Measurements from ENCODE around the gene FCMR.
"Not testable (repeated sequence)": the region's sequence is repeated elsewhere in the genome, so short reads cannot be mapped to it uniquely, and the experiment has no call there.

FCMR gene

GRCh38 chr1:206867239-206867638 lies 54.5 kb downstream of the FCMR start:
- no peak for DNase-seq

DNA sequence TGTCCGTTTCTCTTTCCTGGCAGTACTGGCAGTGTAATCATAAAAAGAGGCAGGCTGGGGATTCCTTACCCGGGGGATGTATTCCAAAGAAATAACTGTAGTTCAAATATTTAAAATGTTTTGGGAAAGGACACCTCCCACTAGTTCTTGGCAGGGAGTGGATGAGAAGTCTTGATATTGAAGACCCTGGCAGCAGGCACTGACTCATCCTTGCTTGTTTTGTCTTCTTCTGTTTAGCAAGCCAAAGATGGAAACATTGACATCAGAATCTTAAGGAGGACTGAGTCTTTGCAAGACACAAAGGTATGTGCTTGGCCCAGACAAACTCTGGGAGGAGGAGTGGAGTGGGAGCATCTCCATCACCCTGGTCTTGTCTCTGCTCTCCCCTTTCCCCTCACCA lies 55.7 kb downstream of the FCMR start:
- no peak for DNase-seq

DNA sequence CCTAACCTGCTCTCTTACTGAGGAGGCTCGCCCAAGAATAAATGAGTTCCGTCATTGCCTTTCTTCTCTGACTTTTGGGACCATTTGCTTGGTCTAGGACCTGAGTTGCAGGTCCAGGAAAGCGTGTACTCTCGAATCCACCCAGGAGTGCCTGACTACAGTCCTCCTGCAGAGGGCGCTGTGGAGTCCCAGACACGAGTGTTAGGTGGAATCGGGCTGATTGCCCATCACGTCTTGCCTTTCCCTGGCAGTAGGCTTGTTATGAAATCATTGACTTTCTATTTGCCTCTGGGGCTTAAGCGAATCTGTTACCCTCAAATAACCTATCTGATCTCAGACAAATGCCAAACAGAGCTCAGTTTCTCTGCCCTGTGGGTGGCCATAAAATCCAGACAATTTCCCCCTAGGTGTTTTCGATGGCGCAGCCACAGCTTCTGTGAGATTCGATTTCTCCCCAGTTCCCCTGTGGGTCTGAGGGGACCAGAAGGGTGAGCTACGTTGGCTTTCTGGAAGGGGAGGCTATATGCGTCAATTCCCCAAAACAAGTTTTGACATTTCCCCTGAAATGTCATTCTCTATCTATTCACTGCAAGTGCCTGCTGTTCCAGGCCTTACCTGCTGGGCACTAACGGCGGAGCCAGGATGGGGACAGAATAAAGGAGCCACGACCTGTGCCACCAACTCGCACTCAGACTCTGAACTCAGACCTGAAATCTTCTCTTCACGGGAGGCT lies 56.6 kb downstream of the FCMR start, which contains the start of gene IL20:
TSS of gene IL20 (plus strand) at position 685 of the 733 bp plus-strand sequence. CDS start 230 bp downstream, outside the sequence.
- DNase-seq, result peak; percentile 95 to 96

GRCh38 chr1:206863266-206863665 lies 58.5 kb downstream of the FCMR start:
- no peak for DNase-seq

- DNase-seq, result no peak
Measured at GRCh38 chr1:206860165-206860564, 61.6 kb downstream of the FCMR start.

- DNase-seq, result no peak
Measured at GRCh38 chr1:206859082-206859521, 62.6 kb downstream of the FCMR start.

DNA sequence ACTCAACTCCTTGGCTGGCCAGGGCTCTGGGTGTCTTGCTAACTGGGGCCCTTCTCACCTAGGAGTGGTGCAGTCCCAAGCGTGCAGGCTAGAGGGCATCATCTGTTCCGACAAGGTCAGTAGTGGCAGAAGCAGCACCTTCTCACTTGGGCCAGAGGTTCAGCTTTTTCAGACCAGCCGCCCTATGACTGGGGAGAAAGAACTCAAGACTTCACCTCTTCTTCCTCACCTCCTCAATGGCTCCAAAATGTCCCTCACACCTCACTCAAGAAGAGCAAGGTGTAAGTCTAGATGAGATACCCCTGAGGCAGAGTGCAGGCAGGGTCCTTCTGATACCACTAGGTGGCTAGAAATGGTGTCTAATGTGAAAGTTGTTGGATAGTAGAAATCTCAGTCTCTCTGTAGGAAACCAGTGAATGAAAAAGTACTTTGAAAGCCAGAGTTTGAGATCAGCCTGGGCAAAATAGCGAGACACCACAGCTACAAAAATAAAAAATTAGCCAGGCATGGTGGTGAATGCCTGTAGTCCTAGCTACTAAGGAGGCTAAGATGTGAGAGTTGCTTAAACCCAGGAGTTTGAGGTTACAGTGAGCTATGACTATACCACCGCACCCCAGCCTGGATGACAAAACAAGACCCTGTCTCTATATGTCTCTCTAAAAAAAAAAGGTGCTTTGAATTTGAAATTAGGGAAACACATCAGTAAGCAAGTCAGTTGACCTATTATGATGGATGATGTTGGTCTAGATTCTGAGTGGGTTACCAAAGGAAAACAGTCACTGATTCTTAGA lies 64.9 kb downstream of the FCMR start:
- DNase-seq, result no peak

DNA sequence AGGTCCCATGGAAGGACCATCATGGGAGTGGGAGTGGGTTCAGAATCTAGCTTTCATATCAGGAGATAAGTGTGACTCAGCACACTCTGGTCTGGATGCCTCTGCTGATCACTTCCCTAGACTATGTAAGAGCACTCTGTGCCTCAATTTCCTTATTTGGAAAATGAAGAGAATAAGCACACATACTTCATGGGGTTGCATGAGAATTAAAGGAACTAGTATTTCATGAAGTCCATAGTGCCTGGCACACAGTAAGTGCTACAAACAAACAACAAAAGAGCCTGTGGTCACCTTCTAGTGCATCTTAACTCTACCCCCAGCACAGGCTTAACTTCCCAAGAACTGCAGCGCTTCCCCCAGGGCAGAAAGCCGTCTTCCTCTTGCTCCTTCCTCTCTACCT lies 65.9 kb downstream of the FCMR start:
- DNase-seq, result no peak

DNA sequence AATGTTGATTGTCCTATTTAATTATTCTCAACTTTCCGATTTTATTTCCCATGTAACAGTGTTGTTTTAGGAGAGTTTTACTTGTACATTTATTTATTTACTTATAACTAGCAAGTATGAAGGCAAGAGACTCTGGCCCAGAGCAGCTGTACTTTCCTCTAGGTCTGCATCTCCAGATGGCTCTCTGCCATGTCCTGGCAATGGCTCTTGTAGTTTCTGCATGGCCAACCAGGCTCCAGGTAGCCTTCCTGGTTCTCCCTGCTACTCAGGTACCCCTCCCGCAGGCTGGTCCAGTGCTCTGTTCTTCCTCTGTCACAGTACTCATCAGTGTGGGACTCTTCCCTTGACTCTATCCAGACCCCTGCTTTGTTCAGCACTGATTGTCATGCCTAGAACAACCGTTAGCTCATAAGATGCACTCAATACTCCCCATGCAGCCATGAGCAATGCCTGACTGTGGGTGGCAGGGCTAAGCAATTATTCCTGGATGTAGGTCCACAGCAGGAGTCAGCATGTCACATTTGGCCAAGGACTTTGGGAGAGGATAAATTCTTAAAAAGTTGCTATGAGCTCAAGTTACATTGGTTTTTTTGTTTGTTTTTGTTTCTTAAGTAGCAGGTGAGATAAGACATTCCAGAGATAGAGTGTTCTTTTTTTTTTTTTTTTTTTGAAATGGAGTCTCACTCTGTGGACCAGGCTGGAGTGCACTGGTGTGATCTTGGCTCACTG lies 67.2 kb downstream of the FCMR start:
- no peak for DNase-seq

DNA sequence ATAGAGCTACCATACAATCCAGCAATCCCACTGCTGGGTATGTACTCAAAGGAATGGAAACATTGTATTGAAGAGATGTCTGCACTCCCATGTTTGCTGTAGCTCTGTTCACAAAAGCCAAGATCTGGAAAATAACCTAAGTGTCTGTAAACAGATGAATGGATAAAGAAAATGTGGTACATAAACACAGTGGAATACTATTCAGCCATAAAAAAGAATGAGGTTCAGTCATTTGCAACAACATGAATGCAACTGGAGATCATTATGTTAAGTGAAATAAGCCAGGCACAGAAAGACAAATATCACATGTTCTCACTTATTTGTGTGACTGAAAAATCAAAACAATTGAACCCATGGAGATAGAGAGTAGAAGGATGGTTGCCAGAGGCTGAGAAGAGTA lies 68.0 kb downstream of the FCMR start:
- DNase-seq, result not testable (repeated sequence)
